GM19324 (cell line): ENCODE results near the gene TCF4.

ENCODE experiments used
- ATAC-seq: cut with Tn5 transposase; IDR thresholded peaks from one replicate; pipeline ENCODE4 v1.9.1; 2021; ENCODE audit warnings: mild to moderate bottlenecking, moderate library complexity; ENCODE audit not compliant: unreplicated experiment, low FRiP score

Gene TCF4

GRCh38 chr18:55419947-55420664 is 167.9 kb downstream of the TCF4 start:
- peak; percentile 32 for ATAC-seq

GRCh38 chr18:55419132-55419946 is 168.7 kb downstream of the TCF4 start:
- no peak for ATAC-seq

DNA sequence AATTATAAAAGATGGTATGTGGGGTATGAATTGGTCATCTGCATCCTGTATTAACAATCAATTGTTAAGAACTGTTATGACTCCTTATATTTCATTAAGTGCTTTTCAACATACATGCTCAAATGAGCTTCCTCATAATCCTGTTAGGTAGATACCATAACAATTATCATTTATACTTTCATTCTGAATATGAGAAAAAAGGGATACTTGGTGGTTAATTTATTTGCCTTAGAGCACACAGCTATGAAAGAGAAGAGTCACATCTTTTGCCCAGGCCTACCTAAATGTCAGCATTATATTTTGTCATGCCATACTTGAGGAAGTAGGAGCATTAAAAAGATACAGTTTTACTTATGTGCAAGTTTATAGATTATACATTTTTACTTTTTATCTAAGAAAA is 169.6 kb downstream of the TCF4 start:
- ATAC-seq = no peak

DNA sequence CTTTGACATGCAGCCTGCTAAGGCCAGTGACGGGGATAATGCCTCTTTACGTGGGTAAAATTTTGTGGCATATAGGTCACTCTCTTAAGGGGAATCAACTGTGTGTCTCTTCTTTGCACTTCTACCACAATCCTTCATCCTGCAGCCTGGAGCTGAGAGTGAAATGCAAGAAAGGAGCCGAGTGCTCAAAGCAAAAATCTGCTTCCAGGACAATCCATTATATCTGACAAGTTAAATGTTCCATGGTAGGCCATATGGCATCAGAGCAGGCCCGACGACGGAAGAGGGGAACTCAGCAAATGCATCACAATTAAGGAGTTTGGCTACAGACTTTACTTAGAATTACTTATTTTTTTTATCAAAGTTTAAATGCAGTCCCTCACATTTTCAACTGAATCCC is 171.2 kb downstream of the TCF4 start:
- no peak for ATAC-seq

DNA sequence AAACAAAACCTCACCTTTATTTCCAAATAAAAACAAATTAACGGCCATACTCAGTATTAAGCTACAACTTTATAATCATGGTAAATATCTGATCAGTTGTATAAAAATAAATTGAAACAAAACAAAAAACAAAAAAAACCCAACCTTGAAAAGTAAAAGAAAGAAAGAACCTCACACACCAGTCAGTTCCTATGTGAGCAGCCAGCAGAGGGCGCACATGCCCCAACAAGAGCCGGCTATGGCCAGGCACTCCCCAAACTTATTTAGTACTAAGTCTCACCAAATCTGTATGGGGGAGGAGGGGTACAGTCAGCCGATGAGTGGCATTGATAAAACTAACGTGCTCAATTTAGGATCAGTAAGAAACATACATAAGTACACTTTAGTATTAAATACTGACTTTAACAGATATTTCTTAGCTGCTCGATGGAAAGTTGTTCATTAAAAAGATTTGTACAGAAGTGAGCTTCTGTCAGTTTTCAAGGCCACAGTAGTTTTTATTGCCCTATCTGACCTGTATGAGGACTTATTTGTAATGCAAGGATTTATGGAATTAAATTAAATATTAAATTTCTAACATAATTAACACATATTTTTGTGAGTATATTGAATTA is 172.6 kb downstream of the TCF4 start:
- peak; percentile 78 for ATAC-seq

- no peak for ATAC-seq
Observed at GRCh38 chr18:55414475-55414874, 173.5 kb downstream of the TCF4 start.

- no peak for ATAC-seq
Observed at GRCh38 chr18:55413474-55413873, 174.5 kb downstream of the TCF4 start.

DNA sequence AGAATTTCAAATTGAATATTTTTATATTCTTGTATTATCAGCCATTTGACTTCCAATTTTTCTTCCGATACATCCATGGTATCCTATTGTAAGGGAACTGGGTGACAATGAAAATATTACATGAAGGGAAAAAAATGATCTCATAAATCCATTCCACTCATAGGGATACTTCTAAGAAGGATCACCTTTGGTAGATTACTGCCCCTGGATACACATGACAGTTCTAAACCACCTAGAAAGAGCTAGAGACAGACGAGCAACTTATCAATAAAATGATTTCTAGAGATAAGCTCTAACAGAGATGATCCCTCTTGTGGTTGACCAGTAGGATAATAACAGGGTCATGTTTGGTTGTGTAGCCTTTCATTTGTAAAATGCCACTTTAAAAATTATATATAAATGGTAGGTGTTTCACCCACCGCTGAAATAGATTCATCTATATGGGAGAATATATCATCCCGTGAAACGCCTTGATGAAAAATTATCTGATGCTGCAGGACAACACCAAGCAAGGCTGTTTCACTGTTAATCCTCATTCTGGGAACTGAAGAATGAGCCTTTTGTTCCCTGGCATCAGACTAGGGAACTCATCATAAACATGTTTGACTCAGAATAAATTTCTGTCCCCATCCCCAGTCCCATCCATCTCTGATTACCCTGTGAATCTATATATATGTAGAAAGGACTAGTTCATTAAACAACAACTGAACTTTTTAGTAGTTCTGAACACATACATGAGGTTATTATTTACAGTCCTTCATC is 180.0 kb downstream of the TCF4 start:
- no peak for ATAC-seq

DNA sequence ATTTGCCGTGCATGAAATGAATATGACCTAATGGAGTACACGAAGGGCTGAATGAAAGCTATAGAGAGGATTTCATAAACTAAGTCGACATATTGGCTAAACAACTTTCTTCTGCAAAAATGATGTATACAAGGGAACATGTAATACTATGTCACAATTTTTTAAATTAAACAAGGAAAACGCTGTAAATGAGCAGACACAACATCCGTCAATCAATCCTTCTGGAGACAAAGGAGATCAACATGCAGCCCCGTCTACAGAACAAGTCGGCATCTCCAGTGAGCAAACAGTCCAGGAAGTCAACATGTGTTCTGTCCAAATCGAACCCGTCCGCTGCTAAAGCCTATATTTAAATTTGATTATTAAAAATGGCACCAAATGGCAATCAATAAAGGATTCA is 180.8 kb downstream of the TCF4 start:
- ATAC-seq = no peak

GRCh38 chr18:55406451-55406991 is 181.5 kb downstream of the TCF4 start:
- ATAC-seq = no peak

DNA sequence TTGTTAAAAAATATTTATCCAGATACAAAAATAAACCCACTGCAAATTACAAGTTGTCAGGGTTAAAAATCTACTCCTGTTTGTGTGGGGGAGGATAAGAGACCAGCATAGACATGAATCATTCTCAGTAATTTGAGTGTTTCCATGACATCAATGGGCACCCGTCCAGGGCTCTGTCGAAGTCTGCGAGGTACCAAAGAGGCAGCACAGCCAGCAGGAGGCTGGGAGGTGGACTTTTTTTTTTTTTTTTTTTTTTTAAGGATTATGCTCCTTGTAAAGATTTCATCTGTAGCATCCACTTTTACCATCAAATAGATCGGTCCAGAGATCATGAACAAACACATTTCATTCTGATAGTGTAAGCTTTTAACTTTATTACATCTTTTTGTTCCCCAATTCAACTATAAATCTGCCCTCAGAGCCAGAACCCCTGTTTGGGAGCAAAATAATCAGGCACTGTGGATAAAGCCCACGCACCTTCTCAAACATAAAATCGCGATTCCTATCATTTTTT is 182.0 kb downstream of the TCF4 start:
- ATAC-seq = no peak

GRCh38 chr18:55405475-55405874 is 182.5 kb downstream of the TCF4 start:
- no peak for ATAC-seq

- ATAC-seq = no peak
Observed at GRCh38 chr18:55404832-55405465, 183.0 kb downstream of the TCF4 start.

DNA sequence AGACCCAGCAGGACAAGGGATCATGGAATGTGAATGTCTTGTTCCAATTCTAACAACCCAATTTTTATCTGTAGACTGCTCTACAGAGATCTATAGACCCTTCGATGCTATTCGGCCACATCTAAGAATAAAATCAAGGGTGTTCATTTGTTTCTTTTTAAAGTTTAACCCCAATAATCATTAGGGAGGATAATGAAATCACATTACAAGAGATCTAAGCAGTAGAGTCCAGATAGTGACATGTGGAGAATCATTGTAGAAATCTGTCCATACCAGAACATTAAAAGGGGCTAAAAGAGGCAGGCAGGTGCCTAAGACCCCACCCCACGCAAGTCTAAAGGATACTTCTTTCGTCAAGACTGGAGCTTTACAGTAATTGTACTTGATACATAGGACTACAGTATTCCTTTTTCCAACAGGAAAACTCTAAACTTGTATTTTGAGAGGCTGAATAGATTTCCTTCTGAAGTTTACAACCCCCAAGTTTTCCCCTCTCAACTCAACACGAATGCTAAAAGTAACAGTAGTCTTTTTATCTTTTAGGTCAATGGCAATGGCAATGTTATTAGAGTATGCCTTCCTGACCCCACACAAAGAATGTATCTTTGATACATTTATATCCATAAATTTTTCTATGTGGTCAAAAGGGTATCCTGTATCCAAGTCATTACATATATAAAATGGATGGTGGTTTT is 183.7 kb downstream of the TCF4 start:
- ATAC-seq = no peak

DNA sequence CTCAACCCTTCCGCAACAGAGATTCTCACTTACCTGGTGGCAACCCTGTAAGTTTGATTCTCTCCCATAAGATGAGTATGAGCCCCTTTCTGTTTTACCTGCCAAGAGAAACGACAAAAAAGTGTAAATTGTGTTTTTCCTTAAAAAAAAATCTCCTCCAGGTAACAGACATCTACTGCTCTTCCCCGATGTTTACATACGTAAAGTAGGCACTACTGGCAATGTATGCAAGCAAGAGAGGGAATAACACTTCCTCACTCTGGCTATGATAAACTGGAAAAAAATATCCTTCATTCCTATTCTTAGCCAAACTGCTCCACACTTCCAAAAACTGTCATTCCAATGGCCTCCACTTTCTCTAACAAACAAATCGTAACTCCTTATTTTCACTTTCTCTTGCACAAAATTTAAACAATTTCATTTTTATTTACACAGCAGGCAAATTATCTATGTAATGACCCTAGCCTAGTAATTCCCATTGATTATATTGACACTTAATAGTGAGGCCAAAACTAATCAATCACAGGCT is 184.5 kb downstream of the TCF4 start:
- no peak for ATAC-seq

- no peak for ATAC-seq
Observed at GRCh38 chr18:55402731-55403405, 185.1 kb downstream of the TCF4 start.

- ATAC-seq = no peak
Observed at GRCh38 chr18:55401638-55402191, 186.3 kb downstream of the TCF4 start.
